SK-N-MC (cell line): ENCODE results near the gene ZFAND4.

Experiments used
- EZH2 ChIP-seq: fragments of 200-600 bp; sonication (generic); IDR thresholded peaks from one replicate; pipeline ENCODE4 v1.6.1; 2017; ENCODE audit warnings: antibody characterized with exemption
- POLR2AphosphoS5 ChIP-seq: IDR thresholded peaks from 2 replicates; pipeline ENCODE4 v1.6.1; 2012; ENCODE audit warnings: mild to moderate bottlenecking, low read depth, low read length, borderline replicate concordance

- TF ChIP-seq EZH2 (no peak), POLR2AphosphoS5 (no peak)
Measured at GRCh38 chr10:45592926-45593325, 79.6 kb downstream of the ZFAND4 start.
